HEK293 (cell line): Measurements from ENCODE around the gene OR6Q1.
"Not testable (repeated sequence)": the region's sequence is repeated elsewhere in the genome, so short reads cannot be mapped to it uniquely, and the experiment has no call there.

Experiments used
- CTCF ChIA-PET: fragments of 350-600 bp; formaldehyde crosslinking; extraction: SDS; loops from one replicate; lab custom pipeline; 2021; ENCODE audit warnings: antibody characterized with exemption; lab: Yijun Ruan, JAX
- POLR2A ChIA-PET: fragments of 300-600 bp; formaldehyde crosslinking; extraction: SDS; loops from one replicate; lab custom pipeline; 2020; ENCODE audit warnings: antibody characterized with exemption, inconsistent platforms; lab: Yijun Ruan, JAX
- H3K27ac ChIP-seq: fragments of 200-500 bp; sonication (Bioruptor generic); 2 replicates; pipeline ENCODE4 v1.5.1; 2014; ENCODE audit warnings: low read depth, low read length, control low read depth, inconsistent platforms; ENCODE audit errors: extremely low read depth
- H3K36me3 ChIP-seq, 2 experiments: fragments of 200-500 bp in 1 of 2; sonication (Bioruptor generic) in 1 of 2; 1 replicate in 1 of 2; 2 replicates in 1 of 2; pipeline ENCODE4 v1.5.1; 2014 to 2017; ENCODE audit warnings: inconsistent platforms in 2 of 2, low read length in 2 of 2; ENCODE audit not compliant: control insufficient read depth in 2 of 2, insufficient read depth in 1 of 2
- H3K4me1 ChIP-seq: fragments of 200-500 bp; sonication (Bioruptor generic); 2 replicates; pipeline ENCODE4 v1.5.1; 2014; ENCODE audit warnings: mild to moderate bottlenecking, low read length, inconsistent platforms; ENCODE audit not compliant: control insufficient read depth, insufficient read depth
- H3K4me3 ChIP-seq: 2 replicates; pipeline ENCODE4 v1.5.1; 2011; ENCODE audit warnings: low read depth, mild to moderate bottlenecking, control low read depth, low read length, moderate library complexity
- H3K9me3 ChIP-seq: fragments of 200-500 bp; sonication (Bioruptor generic); 2 replicates; pipeline ENCODE4 v1.5.1; 2014; ENCODE audit warnings: low read depth, low read length, inconsistent platforms; ENCODE audit not compliant: control insufficient read depth, insufficient read depth
- KLF7 ChIP-seq: fragments of 450-650 bp; formaldehyde crosslinking; IDR thresholded peaks from 2 replicates; pipeline ENCODE4 v1.5.1; 2016; ENCODE audit warnings: missing biosample characterization, missing genetic modification characterization, borderline replicate concordance
- ZBTB20 ChIP-seq: fragments of 450-650 bp; formaldehyde crosslinking; IDR thresholded peaks from 2 replicates; pipeline ENCODE4 v1.5.1; 2016; ENCODE audit warnings: missing biosample characterization, missing genetic modification characterization
- ZBTB49 ChIP-seq: fragments of 450-650 bp; formaldehyde crosslinking; IDR thresholded peaks from 2 replicates; pipeline ENCODE4 v1.5.1; 2016; ENCODE audit warnings: missing biosample characterization, missing genetic modification characterization, low read depth
- ZFP37 ChIP-seq: fragments of 450-650 bp; formaldehyde crosslinking; IDR thresholded peaks from 2 replicates; pipeline ENCODE4 v1.5.1; 2016; ENCODE audit warnings: missing biosample characterization, missing genetic modification characterization
- ZNF18 ChIP-seq: fragments of 450-650 bp; formaldehyde crosslinking; IDR thresholded peaks from 2 replicates; pipeline ENCODE4 v1.5.1; 2016; ENCODE audit warnings: missing biosample characterization, missing genetic modification characterization
- ZNF248 ChIP-seq: fragments of 450-650 bp; formaldehyde crosslinking; IDR thresholded peaks from 2 replicates; pipeline ENCODE4 v1.5.1; 2017; ENCODE audit warnings: missing biosample characterization, missing genetic modification characterization
- ZNF311 ChIP-seq: fragments of 450-650 bp; formaldehyde crosslinking; IDR thresholded peaks from 2 replicates; pipeline ENCODE4 v1.5.1; 2017; ENCODE audit warnings: missing biosample characterization, missing genetic modification characterization, borderline replicate concordance
- ZNF398 ChIP-seq: fragments of 450-650 bp; formaldehyde crosslinking; IDR thresholded peaks from 2 replicates; pipeline ENCODE4 v1.5.1; 2017; ENCODE audit warnings: missing biosample characterization, missing genetic modification characterization
- ZNF596 ChIP-seq: fragments of 450-650 bp; IDR thresholded peaks from 2 replicates; pipeline ENCODE4 v1.5.0; 2018; ENCODE audit warnings: missing biosample characterization, mild to moderate bottlenecking, missing genetic modification characterization, moderate library complexity
- ZNF626 ChIP-seq: fragments of 450-650 bp; sonication (Bioruptor Pico); formaldehyde crosslinking; IDR thresholded peaks from 2 replicates; pipeline ENCODE4 v1.5.1; 2018; ENCODE audit warnings: missing biosample characterization, missing genetic modification characterization, inconsistent platforms
- ZNF707 ChIP-seq: fragments of 450-650 bp; formaldehyde crosslinking; IDR thresholded peaks from 2 replicates; pipeline ENCODE4 v1.5.1; 2016; ENCODE audit warnings: missing biosample characterization, missing genetic modification characterization
- ZNF785 ChIP-seq: fragments of 450-650 bp; formaldehyde crosslinking; IDR thresholded peaks from 2 replicates; pipeline ENCODE4 v1.5.1; 2016; ENCODE audit warnings: missing biosample characterization, missing genetic modification characterization
- TF ChIP-seq, protein P1 (sequence below): fragments of 450-650 bp; formaldehyde crosslinking; IDR thresholded peaks from 2 replicates; pipeline ENCODE4 v1.5.1; 2016; ENCODE audit warnings: missing biosample characterization, missing genetic modification characterization
- TF ChIP-seq, protein P2 (sequence below): fragments of 450-650 bp; formaldehyde crosslinking; IDR thresholded peaks from 2 replicates; pipeline ENCODE4 v1.5.1; 2016; ENCODE audit warnings: missing biosample characterization, missing genetic modification characterization

OR6Q1 gene

DNA sequence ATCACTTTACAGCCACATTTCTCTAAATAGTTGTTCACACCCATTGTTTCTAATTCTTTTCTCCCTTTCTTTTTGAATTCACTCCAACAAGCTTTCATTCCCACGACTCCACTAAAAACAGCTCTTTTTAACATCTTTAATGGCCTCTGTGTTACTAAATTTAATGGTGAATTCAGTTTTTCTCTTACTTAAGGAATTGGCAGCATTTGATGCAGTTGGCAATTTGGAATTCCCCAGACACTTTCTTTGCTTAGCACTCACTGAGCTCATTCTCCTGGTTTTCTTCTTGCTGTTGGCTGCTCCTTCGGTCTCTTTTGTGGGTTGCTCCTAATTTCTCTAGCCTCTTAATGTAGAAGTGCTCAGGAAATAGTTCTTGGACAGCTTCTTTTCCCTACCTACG is 47.6 kb upstream of the OR6Q1 start:
- POLR2A ChIA-PET = no interaction called here
- no peaks in the 10 kb centered on the region for H3K4me1 ChIP-seq
- TF ChIP-seq ZBTB49 (tag by site-specific recombination) (no peak), KLF7 (no peak), ZNF311 (no peak), ZNF596 (tag by site-specific recombination) (no peak), ZNF398 (tag by site-specific recombination) (no peak)
- TF ChIP-seq, protein P1, sequence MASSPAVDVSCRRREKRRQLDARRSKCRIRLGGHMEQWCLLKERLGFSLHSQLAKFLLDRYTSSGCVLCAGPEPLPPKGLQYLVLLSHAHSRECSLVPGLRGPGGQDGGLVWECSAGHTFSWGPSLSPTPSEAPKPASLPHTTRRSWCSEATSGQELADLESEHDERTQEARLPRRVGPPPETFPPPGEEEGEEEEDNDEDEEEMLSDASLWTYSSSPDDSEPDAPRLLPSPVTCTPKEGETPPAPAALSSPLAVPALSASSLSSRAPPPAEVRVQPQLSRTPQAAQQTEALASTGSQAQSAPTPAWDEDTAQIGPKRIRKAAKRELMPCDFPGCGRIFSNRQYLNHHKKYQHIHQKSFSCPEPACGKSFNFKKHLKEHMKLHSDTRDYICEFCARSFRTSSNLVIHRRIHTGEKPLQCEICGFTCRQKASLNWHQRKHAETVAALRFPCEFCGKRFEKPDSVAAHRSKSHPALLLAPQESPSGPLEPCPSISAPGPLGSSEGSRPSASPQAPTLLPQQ (tag by site-specific recombination) = no peak
- TF ChIP-seq, all 188 proteins: peak for 0
- H3K4me3 ChIP-seq = no peak overlapping the region
- H3K27ac ChIP-seq = no peak overlapping the region
- CTCF ChIA-PET = interaction anchor here (0.7 kb wide), 1 partner anchor 1343 kb away, joined by 4 read pairs; no protein-coding TSS in a partner anchor
- H3K36me3 ChIP-seq = no peaks in the 10 kb centered on the region
- no peaks in the 10 kb centered on the region for H3K9me3 ChIP-seq

GRCh38 chr11:57999523-57999922 is 31.2 kb upstream of the OR6Q1 start:
- H3K4me3 ChIP-seq, H3K27ac ChIP-seq, H3K9me3 ChIP-seq, H3K4me1 ChIP-seq, POLR2A ChIA-PET, H3K36me3 ChIP-seq, CTCF ChIA-PET: not testable (repeated sequence)

DNA sequence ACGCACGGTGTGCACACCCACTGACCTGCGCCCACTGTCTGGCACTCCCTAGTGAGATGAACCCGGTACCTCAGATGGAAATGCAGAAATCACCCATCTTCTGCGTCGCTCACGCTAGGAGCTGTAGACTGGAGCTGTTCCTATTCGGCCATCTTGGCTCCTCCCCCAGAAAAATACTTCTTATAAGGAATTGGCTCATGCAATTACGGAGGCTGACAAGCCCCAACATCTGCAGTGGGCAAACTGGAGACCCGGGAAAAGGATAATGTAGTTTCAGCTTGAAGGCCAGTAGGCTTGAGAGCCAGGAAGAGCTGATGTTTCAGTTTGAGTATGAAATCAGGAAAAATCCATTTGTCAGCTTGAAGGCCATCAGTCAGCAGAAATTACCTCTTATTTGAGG is 30.7 kb upstream of the OR6Q1 start:
- POLR2A ChIA-PET, H3K4me1 ChIP-seq, H3K36me3 ChIP-seq, CTCF ChIA-PET, H3K4me3 ChIP-seq, H3K27ac ChIP-seq, H3K9me3 ChIP-seq: not testable (repeated sequence)

- no peak overlapping the region for H3K27ac ChIP-seq
- no peaks in the 10 kb centered on the region for H3K4me1 ChIP-seq
- H3K4me3 ChIP-seq = no peak overlapping the region
- CTCF ChIA-PET = no interaction called here
- H3K9me3 ChIP-seq = no peaks in the 10 kb centered on the region
- H3K36me3 ChIP-seq = no peaks in the 10 kb centered on the region
- POLR2A ChIA-PET = no interaction called here
- no peak for TF ChIP-seq ZNF248 (tag by site-specific recombination)
- no peak for TF ChIP-seq ZFP37 (tag by site-specific recombination)
- no peak for TF ChIP-seq ZNF18 (tag by site-specific recombination)
- no peak for TF ChIP-seq ZNF707
- TF ChIP-seq ZNF626 = no peak
- TF ChIP-seq ZBTB20 (tag by site-specific recombination) = no peak
- TF ChIP-seq ZNF785 (tag by site-specific recombination) = no peak
- TF ChIP-seq, protein P2, sequence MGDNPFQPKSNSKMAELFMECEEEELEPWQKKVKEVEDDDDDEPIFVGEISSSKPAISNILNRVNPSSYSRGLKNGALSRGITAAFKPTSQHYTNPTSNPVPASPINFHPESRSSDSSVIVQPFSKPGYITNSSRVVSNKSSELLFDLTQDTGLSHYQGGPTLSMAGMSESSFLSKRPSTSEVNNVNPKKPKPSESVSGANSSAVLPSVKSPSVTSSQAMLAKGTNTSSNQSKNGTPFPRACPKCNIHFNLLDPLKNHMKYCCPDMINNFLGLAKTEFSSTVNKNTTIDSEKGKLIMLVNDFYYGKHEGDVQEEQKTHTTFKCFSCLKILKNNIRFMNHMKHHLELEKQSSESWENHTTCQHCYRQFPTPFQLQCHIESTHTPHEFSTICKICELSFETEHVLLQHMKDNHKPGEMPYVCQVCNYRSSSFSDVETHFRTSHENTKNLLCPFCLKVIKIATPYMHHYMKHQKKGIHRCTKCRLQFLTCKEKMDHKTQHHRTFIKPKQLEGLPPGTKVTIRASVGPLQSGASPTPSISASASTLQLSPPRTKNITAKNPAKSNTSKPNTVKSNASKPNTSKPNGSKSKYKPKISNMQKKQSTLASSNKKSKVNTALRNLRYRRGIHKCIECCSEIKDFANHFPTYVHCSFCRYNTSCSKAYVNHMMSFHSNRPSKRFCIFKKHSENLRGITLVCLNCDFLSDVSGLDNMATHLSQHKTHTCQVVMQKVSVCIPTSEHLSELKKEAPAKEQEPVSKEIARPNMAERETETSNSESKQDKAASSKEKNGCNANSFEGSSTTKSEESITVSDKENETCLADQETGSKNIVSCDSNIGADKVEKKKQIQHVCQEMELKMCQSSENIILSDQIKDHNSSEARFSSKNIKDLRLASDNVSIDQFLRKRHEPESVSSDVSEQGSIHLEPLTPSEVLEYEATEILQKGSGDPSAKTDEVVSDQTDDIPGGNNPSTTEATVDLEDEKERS (tag by site-specific recombination) = no peak
These were observed 30.1 kb upstream of the OR6Q1 start for GRCh38 chr11:58000699-58001098.
